ENCODE measurements around the gene NTM. TPM values are rescaled to one million over a fixed set of nuclear protein-coding genes. Genes with fewer than 3 reads are reported as not detected.

NTM gene
- total RNA-seq, 1 experiment from 2014 or later: 0.73 TPM

GRCh38 chr11:132080127-132080526 is 709.7 kb downstream of the NTM start:
- intact Hi-C loops (cut with micrococcal nuclease; ENCODE audit: unreplicated experiment): no loop called here
- Histone ChIP-seq H3K4me3 (ENCODE audit: low read depth, low read length) (no peak overlapping the region), H3K27me3 (replicated peaks; ENCODE audit: control insufficient read depth, insufficient read depth, low read length) (no peaks in the 10 kb centered on the region), H3K9me3 (peaks cover 28% of the 10 kb centered on the region), H3K36me3 (ENCODE audit: control insufficient read depth, insufficient read depth, low read length) (no peaks in the 10 kb centered on the region), H3K4me1 (no peaks in the 10 kb centered on the region)
- H3K4me1 Mint-ChIP-seq (ENCODE audit: low read depth, unreplicated experiment): no peaks in the 10 kb centered on the region
- CTCF ChIA-PET: no interaction called here
- H3K27ac Mint-ChIP-seq (ENCODE audit: unreplicated experiment): no peak overlapping the region
- POLR2A ChIA-PET: no interaction called here
- TF ChIP-seq CTCF (IDR thresholded peaks at IDR 0.05; ENCODE audit: insufficient read depth in 1 of 2, low read depth in 1 of 2, low read length in 1 of 2, severe bottlenecking in 1 of 2, unreplicated experiment in 1 of 2): no peak
- DNase-seq: no peak
- no peaks in the 10 kb centered on the region for H3K36me3 Mint-ChIP-seq (ENCODE audit: insufficient read depth, unreplicated experiment)
- H3K4me3 Mint-ChIP-seq (ENCODE audit: unreplicated experiment): no peak overlapping the region
- no TSS peak for BruUV-seq (replicated peaks)
- peaks cover 21% of the 10 kb centered on the region for H3K9me3 Mint-ChIP-seq (ENCODE audit: unreplicated experiment)
- no peaks in the 10 kb centered on the region for H3K27me3 Mint-ChIP-seq (ENCODE audit: insufficient read depth, unreplicated experiment)

GRCh38 chr11:132082566-132082965 is 712.2 kb downstream of the NTM start:
- no peaks in the 10 kb centered on the region for H3K36me3 Mint-ChIP-seq (ENCODE audit: insufficient read depth, unreplicated experiment)
- no peaks in the 10 kb centered on the region for H3K27me3 Mint-ChIP-seq (ENCODE audit: insufficient read depth, unreplicated experiment)
- no peaks in the 10 kb centered on the region for H3K4me1 Mint-ChIP-seq (ENCODE audit: low read depth, unreplicated experiment)

GRCh38 chr11:132084433-132084832 is 714.0 kb downstream of the NTM start:
- no peak for DNase-seq
- no peak overlapping the region for H3K4me3 ChIP-seq (ENCODE audit: low read depth, low read length)
- ChIA-PET POLR2A (no interaction called here), CTCF (no interaction called here)
- no peak overlapping the region for H3K4me3 Mint-ChIP-seq (ENCODE audit: unreplicated experiment)
- BruUV-seq (replicated peaks): no TSS peak
- no peaks in the 10 kb centered on the region for H3K27me3 ChIP-seq (replicated peaks; ENCODE audit: control insufficient read depth, insufficient read depth, low read length)
- TF ChIP-seq CTCF (IDR thresholded peaks at IDR 0.05; ENCODE audit: insufficient read depth in 1 of 2, low read depth in 1 of 2, low read length in 1 of 2, severe bottlenecking in 1 of 2, unreplicated experiment in 1 of 2): no peak
- H3K4me1 ChIP-seq: no peaks in the 10 kb centered on the region
- H3K27me3 Mint-ChIP-seq (ENCODE audit: insufficient read depth, unreplicated experiment): no peaks in the 10 kb centered on the region
- peaks cover 39% of the 10 kb centered on the region for H3K9me3 ChIP-seq
- no peak overlapping the region for H3K27ac Mint-ChIP-seq (ENCODE audit: unreplicated experiment)
- H3K9me3 Mint-ChIP-seq (ENCODE audit: unreplicated experiment): peaks cover 21% of the 10 kb centered on the region
- intact Hi-C loops (cut with micrococcal nuclease; ENCODE audit: unreplicated experiment): no loop called here
- no peaks in the 10 kb centered on the region for H3K4me1 Mint-ChIP-seq (ENCODE audit: low read depth, unreplicated experiment)
- no peaks in the 10 kb centered on the region for H3K36me3 Mint-ChIP-seq (ENCODE audit: insufficient read depth, unreplicated experiment)
- no peaks in the 10 kb centered on the region for H3K36me3 ChIP-seq (ENCODE audit: control insufficient read depth, insufficient read depth, low read length)

More at GRCh38 chr11:132082566-132082965, 712.2 kb downstream of the NTM start:
- peaks cover 39% of the 10 kb centered on the region for H3K9me3 ChIP-seq
- POLR2A ChIA-PET: no interaction called here
- no peak overlapping the region for H3K4me3 Mint-ChIP-seq (ENCODE audit: unreplicated experiment)
- BruUV-seq (replicated peaks): no TSS peak
- no peaks in the 10 kb centered on the region for H3K27me3 ChIP-seq (replicated peaks; ENCODE audit: control insufficient read depth, insufficient read depth, low read length)
- DNase-seq: no peak
- no peak for TF ChIP-seq CTCF (IDR thresholded peaks at IDR 0.05; ENCODE audit: insufficient read depth in 1 of 2, low read depth in 1 of 2, low read length in 1 of 2, severe bottlenecking in 1 of 2, unreplicated experiment in 1 of 2)
- no peaks in the 10 kb centered on the region for H3K36me3 ChIP-seq (ENCODE audit: control insufficient read depth, insufficient read depth, low read length)
- no peak overlapping the region for H3K4me3 ChIP-seq (ENCODE audit: low read depth, low read length)
- CTCF ChIA-PET: no interaction called here
- H3K9me3 Mint-ChIP-seq (ENCODE audit: unreplicated experiment): peaks cover 21% of the 10 kb centered on the region
- no peak overlapping the region for H3K27ac Mint-ChIP-seq (ENCODE audit: unreplicated experiment)
- intact Hi-C loops (cut with micrococcal nuclease; ENCODE audit: unreplicated experiment): no loop called here
- H3K4me1 ChIP-seq: no peaks in the 10 kb centered on the region

All from Caco-2 (cell line).